OCI-LY3 (cell line): ENCODE data around the gene CABP1.

Experiments used
- H2AFZ ChIP-seq: fragments of 200-600, 300-600 bp; shearing (Covaris generic); 2 replicates; pipeline ENCODE4 v1.6.0; 2014; ENCODE audit warnings: antibody characterized with exemption, low read depth, low read length
- H3K27ac ChIP-seq: fragments of 200-600, 300-600 bp; sonication (generic); 2 replicates; pipeline ENCODE4 v1.5.1; 2014; ENCODE audit warnings: mild to moderate bottlenecking, low read length, moderate library complexity, mixed read lengths
- H3K27me3 ChIP-seq: fragments of 200-600, 300-600 bp; sonication (generic); 2 replicates; pipeline ENCODE4 v1.6.1; 2014; ENCODE audit warnings: low read depth, low read length, mixed read lengths
- H3K36me3 ChIP-seq: fragments of 200-600, 300-600 bp; sonication (generic); replicated peaks from 2 replicates; pipeline ENCODE3; 2014; ENCODE audit warnings: low read depth, low read length, mixed read lengths
- H3K4me1 ChIP-seq: fragments of 300-600, 200-600 bp; sonication (generic); 2 replicates; pipeline ENCODE4 v1.6.1; 2014; ENCODE audit warnings: low read length, mixed read lengths
- H3K4me2 ChIP-seq: fragments of 200-600, 300-600 bp; sonication (generic); 2 replicates; pipeline ENCODE4 v1.6.1; 2014; ENCODE audit warnings: low read length, mixed read lengths
- H3K4me3 ChIP-seq: fragments of 300-600, 200-600 bp; sonication (generic); 2 replicates; pipeline ENCODE4 v1.5.1; 2014; ENCODE audit warnings: antibody characterized with exemption, mild to moderate bottlenecking, low read length, moderate library complexity
- H3K79me2 ChIP-seq: fragments of 300-600, 200-600 bp; shearing (Covaris generic); 2 replicates; pipeline ENCODE4 v1.6.1; 2014; ENCODE audit warnings: mild to moderate bottlenecking, low read length, mixed read lengths
- H3K9ac ChIP-seq: fragments of 300-600, 200-600 bp; shearing (Covaris generic); 2 replicates; pipeline ENCODE4 v1.6.0; 2014; ENCODE audit warnings: mild to moderate bottlenecking, low read length, moderate library complexity
- H3K9me3 ChIP-seq: fragments of 200-600, 300-600 bp; shearing (Covaris generic); 2 replicates; pipeline ENCODE4 v1.6.1; 2014; ENCODE audit warnings: low read length, mixed read lengths; ENCODE audit not compliant: insufficient read depth
- H4K20me1 ChIP-seq: fragments of 200-600, 300-600 bp; sonication (generic); 2 replicates; pipeline ENCODE4 v1.6.1; 2016; ENCODE audit warnings: low read length, mixed read lengths; ENCODE audit not compliant: insufficient read depth
- EZH2phosphoT487 ChIP-seq: fragments of 200-600 bp; shearing (Covaris generic); IDR thresholded peaks from 2 replicates; pipeline ENCODE4 v1.6.1; 2018; ENCODE audit warnings: antibody characterized with exemption, mixed run types, low read depth
- TF ChIP-seq, protein P1 (sequence below): fragments of 200-600, 300-600 bp; sonication (generic); IDR thresholded peaks from 2 replicates; pipeline ENCODE4 v1.5.1; 2014; ENCODE audit warnings: antibody characterized with exemption, low read length, low read depth

Gene CABP1

GRCh38 chr12:120658286-120659150 lies 18.1 kb downstream of the CABP1 start:
- no peak for TF ChIP-seq EZH2phosphoT487
- TF ChIP-seq, protein P1, sequence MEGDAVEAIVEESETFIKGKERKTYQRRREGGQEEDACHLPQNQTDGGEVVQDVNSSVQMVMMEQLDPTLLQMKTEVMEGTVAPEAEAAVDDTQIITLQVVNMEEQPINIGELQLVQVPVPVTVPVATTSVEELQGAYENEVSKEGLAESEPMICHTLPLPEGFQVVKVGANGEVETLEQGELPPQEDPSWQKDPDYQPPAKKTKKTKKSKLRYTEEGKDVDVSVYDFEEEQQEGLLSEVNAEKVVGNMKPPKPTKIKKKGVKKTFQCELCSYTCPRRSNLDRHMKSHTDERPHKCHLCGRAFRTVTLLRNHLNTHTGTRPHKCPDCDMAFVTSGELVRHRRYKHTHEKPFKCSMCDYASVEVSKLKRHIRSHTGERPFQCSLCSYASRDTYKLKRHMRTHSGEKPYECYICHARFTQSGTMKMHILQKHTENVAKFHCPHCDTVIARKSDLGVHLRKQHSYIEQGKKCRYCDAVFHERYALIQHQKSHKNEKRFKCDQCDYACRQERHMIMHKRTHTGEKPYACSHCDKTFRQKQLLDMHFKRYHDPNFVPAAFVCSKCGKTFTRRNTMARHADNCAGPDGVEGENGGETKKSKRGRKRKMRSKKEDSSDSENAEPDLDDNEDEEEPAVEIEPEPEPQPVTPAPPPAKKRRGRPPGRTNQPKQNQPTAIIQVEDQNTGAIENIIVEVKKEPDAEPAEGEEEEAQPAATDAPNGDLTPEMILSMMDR: no peak
- Histone ChIP-seq H3K36me3 (no peaks in the 10 kb centered on the region), H3K4me3 (no peak overlapping the region)

DNA sequence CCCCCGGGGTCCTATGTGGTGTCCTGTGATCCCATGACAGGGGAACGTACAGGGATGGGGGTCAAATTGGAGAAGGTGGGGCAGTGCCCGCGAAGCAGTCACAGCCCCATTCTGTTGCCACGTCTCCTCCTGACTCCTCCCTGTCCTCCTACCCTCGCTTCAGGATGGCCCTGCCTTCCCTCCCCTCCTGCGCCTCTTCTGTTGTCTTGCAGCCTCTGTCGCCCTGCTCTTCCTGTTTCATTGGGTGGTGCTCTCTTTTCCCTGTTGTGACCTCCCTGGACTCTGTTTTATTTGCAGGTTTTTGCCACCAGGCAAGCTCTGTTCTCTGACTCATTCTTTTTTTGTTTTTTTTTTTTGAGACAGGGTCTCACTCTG lies 18.7 kb downstream of the CABP1 start:
- Histone ChIP-seq H3K4me2 (no peak overlapping the region), H3K9ac (no peak overlapping the region), H3K79me2 (no peaks in the 10 kb centered on the region), H3K4me1 (peaks cover 19% of the 10 kb centered on the region), H3K36me3 (no peaks in the 10 kb centered on the region), H3K9me3 (no peaks in the 10 kb centered on the region), H4K20me1 (no peaks in the 10 kb centered on the region), H2AFZ (no peak overlapping the region), H3K27ac (no peak overlapping the region), H3K4me3 (no peak overlapping the region), H3K27me3 (peaks cover 5% of the 10 kb centered on the region; the same call in 1 of the 2 replicates)
- TF ChIP-seq EZH2phosphoT487: no peak
- TF ChIP-seq, protein P1: no peak

More at GRCh38 chr12:120658286-120659150, 18.1 kb downstream of the CABP1 start:
- no peak overlapping the region for H3K9ac ChIP-seq
- no peak overlapping the region for H3K4me2 ChIP-seq
- H3K27ac ChIP-seq: no peak overlapping the region
- peaks cover 13% of the 10 kb centered on the region for H3K4me1 ChIP-seq
- H3K9me3 ChIP-seq: no peaks in the 10 kb centered on the region
- no peaks in the 10 kb centered on the region for H3K79me2 ChIP-seq
- H3K27me3 ChIP-seq: peaks cover 5% of the 10 kb centered on the region; the same call in 1 of the 2 replicates
- H2AFZ ChIP-seq: no peak overlapping the region
- H4K20me1 ChIP-seq: no peaks in the 10 kb centered on the region

- TF ChIP-seq, protein P1: no peak
- TF ChIP-seq EZH2phosphoT487: no peak
- no peak overlapping the region for H2AFZ ChIP-seq
- H3K79me2 ChIP-seq: no peaks in the 10 kb centered on the region
- no peak overlapping the region for H3K27ac ChIP-seq
- H3K27me3 ChIP-seq: peaks cover 5% of the 10 kb centered on the region; the same call in 1 of the 2 replicates
- H4K20me1 ChIP-seq: no peaks in the 10 kb centered on the region
- peaks cover 31% of the 10 kb centered on the region for H3K4me1 ChIP-seq
- no peak overlapping the region for H3K4me3 ChIP-seq
- no peak overlapping the region for H3K9ac ChIP-seq
- H3K9me3 ChIP-seq: no peaks in the 10 kb centered on the region
- H3K36me3 ChIP-seq: no peaks in the 10 kb centered on the region
- no peak overlapping the region for H3K4me2 ChIP-seq
Observed at GRCh38 chr12:120661432-120661831, 21.0 kb downstream of the CABP1 start.

- no peaks in the 10 kb centered on the region for H3K36me3 ChIP-seq
- peak overlapping the region; percentile 50; the same call in 1 of the 2 replicates for H3K27ac ChIP-seq
- peaks cover 37% of the 10 kb centered on the region for H3K4me1 ChIP-seq
- H2AFZ ChIP-seq: no peak overlapping the region
- no peaks in the 10 kb centered on the region for H3K9me3 ChIP-seq
- H3K79me2 ChIP-seq: no peaks in the 10 kb centered on the region
- peak overlapping the region; percentile 60 for H3K4me2 ChIP-seq
- H3K9ac ChIP-seq: no peak overlapping the region; the same call in 1 of the 2 replicates
- H3K27me3 ChIP-seq: peaks cover 5% of the 10 kb centered on the region; the same call in 1 of the 2 replicates
- no peak for TF ChIP-seq EZH2phosphoT487
- TF ChIP-seq, protein P1: no peak
- no peaks in the 10 kb centered on the region for H4K20me1 ChIP-seq
- H3K4me3 ChIP-seq: 0 out of 2 replicates have a peak overlapping the region, but pooled peaks have one; percentile 24
Observed at GRCh38 chr12:120662879-120663278, 22.5 kb downstream of the CABP1 start.
